ENCODE data around the gene ARHGAP42.

GRCh38 chr11:100703139-100703538 lies 16.1 kb downstream of the ARHGAP42 start:
- TF ChIP-seq CTCF (IDR thresholded peaks at IDR 0.05; ENCODE audit: insufficient read depth, low read length) (no peak), REST (IDR thresholded peaks at IDR 0.05; ENCODE audit: insufficient replicate concordance, low read depth) (no peak), POLR2AphosphoS5 (IDR thresholded peaks at IDR 0.05; ENCODE audit: low read depth) (no peak), SPI1 (IDR thresholded peaks at IDR 0.05; ENCODE audit: borderline replicate concordance, low read depth) (no peak), GABPA (IDR thresholded peaks at IDR 0.05; ENCODE audit: low read depth) (no peak)

All from HL-60 (cell line).